Heart left ventricle (tissue), 13 donors: ENCODE results near the gene CTSE.
"Not testable (repeated sequence)": the region's sequence is repeated elsewhere in the genome, so short reads cannot be mapped to it uniquely, and the experiment has no call there.

Experiments used
- CTCF ChIP-seq, 12 donors: fragments of 200-600 bp; sonication (generic) in 4 of 12; IDR thresholded peaks; one replicate each; pipeline versions ENCODE4 v1.5.0 to v1.8.0; 2018 to 2022; ENCODE audit warnings: antibody characterized with exemption in 12 of 12, mild to moderate bottlenecking in 5 of 12
- POLR2A ChIP-seq, 2 donors: fragments of 450-650 bp; IDR thresholded peaks; one replicate each; pipeline ENCODE4 v1.6.1; 2017; ENCODE audit warnings: antibody characterized with exemption in 2 of 2, mild to moderate bottlenecking in 2 of 2, moderate library complexity in 2 of 2
- donor health status: ischemic (EF 13 %, LVEDD 7.1; RV severe dilation, severe dysfunction).
- donor health status: DM: no; HTN: yes; CAD: no.
- donor health status: DM: no; HTN: no; CAD: no.
- donor health status: ischemic (EF 25% LVEDD 6.9; RV normal size, moderate dysfunction).
- donor health status: ischemic (EF 25% LVEDD 5.7; RV mildly dilated, moderate dysfunction).
- donor health status: ischemic (EF 35%, LVEDD 5.7; RV mildly dilated, moderate dysfunction).
- donor health status: nonischemic (EF 11% LVEDD 7.7; RV severe dilation, severe dysfunction).
- donor health status: DM: yes; HTN: yes; CAD: no.
- donor health status: PGD.
- donor health status: ischemic (EF 29% LVEDD 5.4; RV normal size, mild dysfunction).
- donor health status: nonischemic (EF 23%, LVEDD 6.1; RV moderate dilation, normal function).

GRCh38 chr1:206052231-206052865 lies 28.7 kb upstream of the CTSE start:
- TF ChIP-seq CTCF, POLR2A (IDR thresholded peaks at IDR 0.05): not testable (repeated sequence)
